CD4-positive, alpha-beta memory T cell (primary cell): ENCODE results near the gene DMAC2L. TPM values are rescaled to one million over a fixed set of nuclear protein-coding genes. Genes with fewer than 3 reads are reported as not detected.

Source experiments
- CTCF ChIA-PET: fragments of 350-600 bp; sonication (Branson Sonifier 250); formaldehyde crosslinking; loops from one replicate; lab custom pipeline; 2021; ENCODE audit warnings: inconsistent platforms; ENCODE audit not compliant: partially characterized antibody; lab: Charles Lee
- POLR2A ChIA-PET: fragments of 350-600 bp; sonication (Branson Sonifier 250); formaldehyde crosslinking; loops from one replicate; lab custom pipeline; 2021; ENCODE audit not compliant: partially characterized antibody; lab: Charles Lee
- DNase-seq, 5 donors: peaks; one replicate each; pipeline versions ENCODE4 v3.0.0 to v3.0.0-alpha.2; 2020 to 2022; ENCODE audit warnings: mixed read lengths in 1 of 5
- H3K27ac ChIP-seq: one replicate; pipeline ENCODE4 v1.7.0; 2013; ENCODE audit warnings: low read depth, low read length
- H3K27me3 ChIP-seq: 2 replicates; pipeline ENCODE4 v1.7.0; 2013; ENCODE audit warnings: mild to moderate bottlenecking, low read length, moderate library complexity; ENCODE audit not compliant: insufficient read depth
- H3K36me3 ChIP-seq: 2 replicates; pipeline ENCODE4 v1.7.0; 2013; ENCODE audit warnings: mild to moderate bottlenecking, low read length, moderate library complexity; ENCODE audit not compliant: insufficient read depth
- H3K4me1 ChIP-seq: 2 replicates; pipeline ENCODE4 v1.7.0; 2013; ENCODE audit warnings: mild to moderate bottlenecking, low read length, moderate library complexity; ENCODE audit not compliant: insufficient read depth
- H3K4me3 ChIP-seq, 2 donors: one replicate each; pipeline ENCODE4 v1.7.0; 2013; ENCODE audit warnings: low read length in 2 of 2, mild to moderate bottlenecking in 1 of 2
- H3K9me3 ChIP-seq, 2 donors: one replicate each; pipeline ENCODE4 v1.7.0; 2013; ENCODE audit warnings: low read length in 2 of 2, control low read depth in 1 of 2; ENCODE audit not compliant: control insufficient read depth in 1 of 2
- H3K27ac Mint-ChIP-seq, 7 donors: one replicate each; pipeline ENCODE4 v1.8.0; 2020 to 2021; ENCODE audit warnings: mixed read lengths in 7 of 7, mild to moderate bottlenecking in 6 of 7, inconsistent platforms in 3 of 7, moderate library complexity in 3 of 7
- H3K27me3 Mint-ChIP-seq, 2 donors: one replicate each; pipeline ENCODE4 v1.8.0; 2020 to 2021; ENCODE audit warnings: mixed read lengths in 2 of 2
- H3K36me3 Mint-ChIP-seq, 2 donors: one replicate each; pipeline ENCODE4 v1.8.0; 2020 to 2021; ENCODE audit warnings: mixed read lengths in 2 of 2, inconsistent platforms in 1 of 2, mild to moderate bottlenecking in 1 of 2
- H3K4me1 Mint-ChIP-seq, 4 donors: one replicate each; pipeline ENCODE4 v1.8.0; 2020 to 2021; ENCODE audit warnings: mixed read lengths in 4 of 4, mild to moderate bottlenecking in 1 of 4
- H3K4me3 Mint-ChIP-seq, 8 donors: one replicate each; pipeline ENCODE4 v1.8.0; 2020 to 2021; ENCODE audit warnings: mixed read lengths in 8 of 8, mild to moderate bottlenecking in 7 of 8, moderate library complexity in 6 of 8, inconsistent platforms in 3 of 8
- H3K9me3 Mint-ChIP-seq, 8 donors: one replicate each; pipeline ENCODE4 v1.8.0; 2020 to 2021; ENCODE audit warnings: mixed read lengths in 8 of 8, mild to moderate bottlenecking in 5 of 8, inconsistent platforms in 3 of 8, moderate library complexity in 1 of 8
- intact Hi-C: fragments of 100-400 bp; cut with micrococcal nuclease; formaldehyde crosslinking; loops from one replicate; pipeline ENCODE4 v1.15.1; 2023
- polyA plus RNA-seq, 2 donors: library from polyadenylated mRNA; unstranded; fragments of 300-500 nt; fragmentation: Illumina TruSeq; gene quantifications; one replicate each; pipeline ENCODE4 v1.2.3, GENCODE V29; 2021
- total RNA-seq, 2 experiments: library from RNA; stranded (reverse); gene quantifications; one replicate each; pipeline ENCODE4 v1.2.3, GENCODE V29; 2021

DMAC2L gene
- total RNA-seq (10 to 100 TPM; 15.9 to 19.5 TPM), polyA plus RNA-seq (10 to 100 TPM; 14.3 to 18.8 TPM)

DNA sequence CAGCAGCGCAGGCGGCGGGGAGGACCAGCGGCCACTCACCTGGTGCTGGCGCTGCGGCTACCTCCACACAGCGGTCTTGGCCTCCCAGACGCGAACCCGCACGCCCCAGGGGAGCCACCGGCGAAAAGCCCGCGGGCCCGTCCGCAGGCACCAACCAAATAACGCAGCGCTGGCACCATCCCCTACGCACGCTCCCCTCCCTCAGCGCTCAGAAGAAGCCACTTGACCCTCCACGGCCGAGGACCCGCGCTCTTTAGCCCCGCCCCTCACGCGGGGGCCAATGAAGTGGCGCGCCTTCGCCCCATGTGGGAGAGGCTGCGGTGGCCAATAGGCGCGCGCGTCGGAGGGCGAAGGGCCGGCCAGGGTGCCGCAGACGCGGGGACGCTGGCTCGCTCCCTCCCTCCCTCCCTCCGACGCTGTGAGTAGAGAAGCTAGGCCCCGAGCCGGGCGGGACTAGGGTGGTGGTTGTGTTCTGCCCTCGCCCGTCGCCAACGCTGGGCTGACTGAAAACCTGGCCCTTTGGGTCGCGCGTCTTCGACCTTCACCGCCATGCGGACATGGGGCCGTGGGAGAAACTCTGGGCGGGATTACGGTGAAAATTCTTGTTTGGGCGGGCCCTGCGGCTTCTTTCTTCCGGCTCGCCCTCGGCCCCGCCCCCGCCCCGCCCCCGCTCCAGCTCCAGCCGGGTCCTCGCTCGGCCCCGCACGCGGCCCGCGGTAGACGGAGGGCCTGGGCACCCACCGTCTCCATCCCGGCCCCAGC is at the start of gene DMAC2L, which contains the start of gene L2HGDH:
DMAC2L (plus strand) TSS at position 353 of the 762 bp plus-strand sequence. CDS start 9,164 bp downstream, outside the sequence.
L2HGDH (minus strand) TSS at position 258 of the 762 bp plus-strand sequence; CDS start at position 179, 79 bp downstream.
- ChIA-PET CTCF (interaction anchor here (0.8 to 4.1 kb wide), 7 partner anchors 10 to 726 kb away, joined by 3 to 50 read pairs (median 4); partner anchors contain the start of gene RPS29), POLR2A (interaction anchor here (0.6 to 2.7 kb wide), 16 partner anchors 9 to 713 kb away, joined by 3 to 24 read pairs (median 4); partner anchors contain the start of genes KLHDC1, KLHDC2, LRR1 and MAP4K5)
- H3K27me3 ChIP-seq = no peaks in the 10 kb centered on the region
- Mint-ChIP-seq H3K4me1 (peaks cover 30 to 47% (median 34%) of the 10 kb centered on the region in 4 donors), H3K36me3 (peaks cover 7 to 11% of the 10 kb centered on the region in 2 donors), H3K27me3 (no peaks in the 10 kb centered on the region), H3K27ac (peak within 1 kb of the TSS; percentile 92 to 99 (median 99)), H3K9me3 (no peaks in the 10 kb centered on the region), H3K4me3 (peak within 1 kb of the TSS; percentile 91 to 98 (median 97))
- peak; percentile 86 to 91 (median 89) for DNase-seq
- peaks cover 30% of the 10 kb centered on the region for H3K4me1 ChIP-seq
- H3K36me3 ChIP-seq = no peaks in the 10 kb centered on the region
- intact Hi-C loops = loop anchor here (1.0 to 5.0 kb wide), 11 partner anchors 9 to 1550 kb away; partner anchors contain the start of genes GNG2, KLHDC2, MAP4K5 and NEMF
- H3K4me3 ChIP-seq = peak within 1 kb of the TSS; percentile 77 to 92
- H3K27ac ChIP-seq = peak within 1 kb of the TSS; percentile 76
- H3K9me3 ChIP-seq = no peaks in the 10 kb centered on the region

DNA sequence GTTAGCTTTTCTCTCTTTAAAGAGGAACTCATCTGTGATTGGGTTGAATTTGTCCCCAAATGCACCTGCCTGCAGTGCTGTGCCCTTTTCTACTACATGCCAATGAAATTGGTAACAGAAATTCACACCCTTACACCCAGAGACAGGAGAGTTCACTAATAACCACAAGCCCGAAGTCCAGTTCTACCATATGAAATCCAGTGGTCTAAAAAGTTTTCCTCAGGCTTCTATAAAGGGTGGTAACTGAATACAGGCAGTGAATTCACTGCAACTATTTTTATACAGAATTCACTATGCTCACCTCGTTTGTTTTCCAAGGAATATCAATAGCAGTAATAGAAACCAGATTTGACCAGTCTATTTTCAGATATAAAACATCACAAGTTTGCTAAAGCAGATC is 49.3 kb upstream of the DMAC2L start:
- H3K4me1 Mint-ChIP-seq = peaks cover 0 to 2% (median under 1%) of the 10 kb centered on the region in 4 donors
- ChIA-PET CTCF (no interaction called here), POLR2A (no interaction called here)
- no peak for DNase-seq
- H3K4me3 ChIP-seq = no peak overlapping the region
- no peak overlapping the region for H3K27ac ChIP-seq
- no peak overlapping the region for H3K4me3 Mint-ChIP-seq
- H3K36me3 ChIP-seq = no peaks in the 10 kb centered on the region
- H3K27ac Mint-ChIP-seq = no peak overlapping the region
- H3K4me1 ChIP-seq = no peaks in the 10 kb centered on the region
- H3K9me3 ChIP-seq = no peaks in the 10 kb centered on the region
- intact Hi-C loops = loop anchor here (10.0 kb wide), 1 partner anchor 798 kb away; no protein-coding TSS in a partner anchor
- no peaks in the 10 kb centered on the region for H3K27me3 ChIP-seq
- H3K9me3 Mint-ChIP-seq = no peaks in the 10 kb centered on the region
- no peaks in the 10 kb centered on the region for H3K27me3 Mint-ChIP-seq
- H3K36me3 Mint-ChIP-seq = peaks cover 2 to 4% of the 10 kb centered on the region in 2 donors

- Mint-ChIP-seq H3K36me3 (peaks cover 3 to 4% of the 10 kb centered on the region in 2 donors), H3K9me3 (no peaks in the 10 kb centered on the region), H3K27ac (no peak overlapping the region), H3K27me3 (no peaks in the 10 kb centered on the region), H3K4me3 (no peak overlapping the region), H3K4me1 (peaks cover 0 to 2% (median under 1%) of the 10 kb centered on the region in 4 donors)
- no peak overlapping the region for H3K27ac ChIP-seq
- no peak overlapping the region for H3K4me3 ChIP-seq
- no peaks in the 10 kb centered on the region for H3K36me3 ChIP-seq
- H3K4me1 ChIP-seq = no peaks in the 10 kb centered on the region
- ChIA-PET POLR2A (no interaction called here), CTCF (no interaction called here)
- H3K27me3 ChIP-seq = no peaks in the 10 kb centered on the region
- intact Hi-C loops = loop anchor here (10.0 kb wide), 1 partner anchor 799 kb away; no protein-coding TSS in a partner anchor
- no peak for DNase-seq
- H3K9me3 ChIP-seq = no peaks in the 10 kb centered on the region
Observed at GRCh38 chr14:50263321-50263720, 48.8 kb upstream of the DMAC2L start.

DNA sequence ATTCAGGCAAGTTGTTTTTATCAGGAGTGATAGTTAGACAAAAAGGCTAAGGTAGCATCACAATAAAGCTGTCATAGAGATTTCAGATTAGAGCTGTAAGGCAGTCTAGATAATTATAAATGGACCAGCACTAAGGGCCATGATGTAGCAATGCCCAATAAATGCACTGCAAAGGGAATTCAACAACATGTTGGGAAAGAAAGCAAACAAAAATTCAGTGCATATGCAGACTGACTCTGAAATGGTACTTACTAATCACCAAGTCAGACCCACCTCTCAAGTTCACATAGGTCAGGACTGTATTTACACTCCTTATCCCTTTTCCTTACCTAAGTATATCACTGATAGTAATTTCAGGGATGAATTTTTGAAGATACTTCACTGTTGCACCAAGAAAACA is 47.1 kb upstream of the DMAC2L start:
- no peak overlapping the region for H3K4me3 Mint-ChIP-seq
- no peaks in the 10 kb centered on the region for H3K9me3 ChIP-seq
- H3K4me1 Mint-ChIP-seq = peaks cover 0 to 2% (median under 1%) of the 10 kb centered on the region in 4 donors
- H3K27ac ChIP-seq = no peak overlapping the region
- H3K27ac Mint-ChIP-seq = no peak overlapping the region
- H3K27me3 Mint-ChIP-seq = no peaks in the 10 kb centered on the region
- ChIA-PET CTCF (no interaction called here), POLR2A (no interaction called here)
- H3K36me3 ChIP-seq = no peaks in the 10 kb centered on the region
- H3K4me3 ChIP-seq = no peak overlapping the region
- H3K36me3 Mint-ChIP-seq = peaks cover 4% of the 10 kb centered on the region in 2 donors
- no peaks in the 10 kb centered on the region for H3K4me1 ChIP-seq
- no peaks in the 10 kb centered on the region for H3K9me3 Mint-ChIP-seq
- no peak for DNase-seq
- H3K27me3 ChIP-seq = no peaks in the 10 kb centered on the region
- intact Hi-C loops = loop anchor here (10.0 kb wide), 1 partner anchor 800 kb away; no protein-coding TSS in a partner anchor

DNA sequence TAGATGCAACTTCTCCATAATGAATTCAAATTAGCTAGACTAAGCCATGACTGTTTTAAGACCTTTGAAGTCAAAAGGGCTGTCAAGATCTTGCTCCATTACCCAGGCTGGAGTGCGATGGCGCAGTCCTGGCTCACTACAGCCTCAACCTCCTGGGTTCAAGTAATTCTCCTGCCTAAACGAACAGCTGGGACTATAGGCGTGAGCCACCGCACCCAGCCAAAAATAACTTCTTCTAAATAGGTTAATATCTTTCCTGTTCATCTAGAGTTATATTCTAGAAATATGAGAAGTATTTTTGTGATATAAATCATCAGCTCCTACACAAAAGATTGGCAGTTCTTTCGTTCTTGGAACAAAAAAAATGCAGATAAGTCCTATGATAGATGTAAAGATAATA is 41.2 kb upstream of the DMAC2L start:
- intact Hi-C loops = no loop called here
- H3K27ac Mint-ChIP-seq = peak overlapping the region in 1 of 7 donors; percentile 17
- DNase-seq = no peak
- Histone ChIP-seq H3K9me3 (no peaks in the 10 kb centered on the region), H3K36me3 (no peaks in the 10 kb centered on the region), H3K4me1 (no peaks in the 10 kb centered on the region), H3K27ac (no peak overlapping the region), H3K27me3 (no peaks in the 10 kb centered on the region), H3K4me3 (no peak overlapping the region)
- H3K9me3 Mint-ChIP-seq = no peaks in the 10 kb centered on the region
- H3K4me1 Mint-ChIP-seq = no peaks in the 10 kb centered on the region
- no peaks in the 10 kb centered on the region for H3K27me3 Mint-ChIP-seq
- CTCF ChIA-PET = interaction anchor here (0.6 kb wide), 1 partner anchor 96 kb away, joined by 3 read pairs; no protein-coding TSS in a partner anchor
- H3K4me3 Mint-ChIP-seq = no peak overlapping the region
- peaks cover 3 to 6% of the 10 kb centered on the region in 2 donors for H3K36me3 Mint-ChIP-seq
- POLR2A ChIA-PET = no interaction called here

DNA sequence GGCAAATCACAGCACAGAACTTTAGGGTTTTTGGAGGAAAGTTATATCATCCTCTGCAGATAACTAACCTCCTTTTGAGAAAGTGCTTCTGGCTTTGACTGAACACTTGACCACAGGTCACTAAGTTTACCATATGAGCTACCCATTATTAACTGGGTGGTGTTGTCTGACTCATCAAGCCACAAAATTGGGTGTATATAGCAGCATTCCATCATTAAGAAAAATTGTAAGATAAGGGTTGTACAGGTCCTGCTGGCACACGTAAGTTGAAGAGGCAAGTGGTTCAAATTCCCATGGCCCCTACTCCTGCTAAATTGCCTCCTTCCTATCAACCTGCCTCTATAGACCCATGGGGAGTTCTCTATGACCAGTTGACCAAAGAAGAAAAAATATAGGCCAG is 39.6 kb upstream of the DMAC2L start:
- H3K36me3 Mint-ChIP-seq = peaks cover 4 to 15% of the 10 kb centered on the region in 2 donors
- Histone ChIP-seq H3K27ac (no peak overlapping the region), H3K36me3 (no peaks in the 10 kb centered on the region), H3K4me1 (no peaks in the 10 kb centered on the region), H3K4me3 (no peak overlapping the region), H3K9me3 (no peaks in the 10 kb centered on the region), H3K27me3 (no peaks in the 10 kb centered on the region)
- no peak for DNase-seq
- ChIA-PET CTCF (no interaction called here), POLR2A (no interaction called here)
- no peaks in the 10 kb centered on the region for H3K27me3 Mint-ChIP-seq
- H3K4me3 Mint-ChIP-seq = no peak overlapping the region
- no peaks in the 10 kb centered on the region for H3K4me1 Mint-ChIP-seq
- no peaks in the 10 kb centered on the region for H3K9me3 Mint-ChIP-seq
- H3K27ac Mint-ChIP-seq = no peak overlapping the region
- intact Hi-C loops = no loop called here

DNA sequence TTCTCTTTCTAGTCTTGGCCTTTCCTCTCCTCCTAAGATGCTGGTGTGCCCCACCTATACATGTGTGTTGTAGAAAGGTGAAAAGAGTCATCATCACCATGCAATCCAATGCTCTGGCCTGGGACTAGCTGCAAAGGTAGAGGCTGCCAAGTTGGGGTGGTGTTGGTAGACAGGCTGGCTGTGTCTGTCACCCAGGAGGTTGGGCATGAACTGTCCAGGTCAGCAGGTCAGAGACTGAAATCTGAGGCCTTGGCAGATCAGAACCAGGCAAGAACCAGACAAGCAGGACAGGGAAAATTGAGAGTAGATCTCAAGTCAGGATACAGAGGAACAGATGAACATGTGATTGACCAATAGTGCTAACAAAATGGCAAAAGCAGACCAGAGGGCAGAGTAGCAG is 26.3 kb upstream of the DMAC2L start:
- CTCF ChIA-PET = no interaction called here
- H3K4me3 Mint-ChIP-seq = no peak overlapping the region
- H3K27ac ChIP-seq = no peak overlapping the region
- no peaks in the 10 kb centered on the region for H3K9me3 ChIP-seq
- peaks cover 7 to 8% of the 10 kb centered on the region in 2 donors for H3K36me3 Mint-ChIP-seq
- no peak overlapping the region for H3K4me3 ChIP-seq
- no peaks in the 10 kb centered on the region for H3K9me3 Mint-ChIP-seq
- intact Hi-C loops = no loop called here
- no peaks in the 10 kb centered on the region for H3K4me1 Mint-ChIP-seq
- no peaks in the 10 kb centered on the region for H3K27me3 Mint-ChIP-seq
- no peaks in the 10 kb centered on the region for H3K27me3 ChIP-seq
- POLR2A ChIA-PET = no interaction called here
- DNase-seq = no peak
- no peaks in the 10 kb centered on the region for H3K36me3 ChIP-seq
- no peaks in the 10 kb centered on the region for H3K4me1 ChIP-seq
- no peak overlapping the region for H3K27ac Mint-ChIP-seq
